PC-3 (cell line): ENCODE measurements around the gene RBFOX2. TPM values are rescaled to one million over a fixed set of nuclear protein-coding genes. Genes with fewer than 3 reads are reported as not detected.

Source experiments
- ATAC-seq: fragments of 200-7000 bp; cut with Tn5 transposase; 2 replicates; pipeline ENCODE4 v1.9.1; 2020; ENCODE audit warnings: mild to moderate bottlenecking, moderate library complexity
- BruUV-seq: library from RNA; stranded (reverse); fragments of 400-500 nt; replicated peaks from 2 replicates; lab custom pipeline; 2021; lab: Mats Ljungman, UMichigan
- CTCF ChIA-PET: fragments of 300-600 bp; sonication (Branson Sonifier 250); formaldehyde crosslinking; loops from one replicate; lab custom pipeline; 2022; ENCODE audit warnings: antibody characterized with exemption; lab: Charles Lee
- POLR2A ChIA-PET: fragments of 300-600 bp; sonication (Branson Sonifier 250); formaldehyde crosslinking; loops from one replicate; lab custom pipeline; 2022; ENCODE audit warnings: antibody characterized with exemption; ENCODE audit not compliant: unreplicated experiment; lab: Charles Lee
- DNase-seq: peaks from one replicate; pipeline ENCODE4 v3.0.0-alpha.2; 2015
- H2AFZ ChIP-seq: fragments of 300-600 bp; sonication (generic); 2 replicates; pipeline ENCODE4 v1.6.0; 2016; ENCODE audit warnings: antibody characterized with exemption, low read length
- H3F3A ChIP-seq: fragments of 300-600 bp; sonication (generic); one replicate; pipeline ENCODE4 v1.6.0; 2017; ENCODE audit warnings: antibody characterized with exemption, low read length, control low read depth, mild to moderate bottlenecking; ENCODE audit not compliant: unreplicated experiment
- H3K27ac ChIP-seq: fragments of 300-600 bp; sonication (generic); 2 replicates; pipeline ENCODE4 v1.5.1; 2016; ENCODE audit warnings: mild to moderate bottlenecking, low read length
- H3K27me3 ChIP-seq: fragments of 300-600 bp; sonication (generic); 2 replicates; pipeline ENCODE4 v1.6.1; 2016; ENCODE audit warnings: low read length, mixed read lengths
- H3K36me3 ChIP-seq: fragments of 300-600 bp; sonication (generic); 2 replicates; pipeline ENCODE4 v1.6.1; 2016; ENCODE audit warnings: low read depth, mixed run types, low read length, mixed read lengths
- H3K4me1 ChIP-seq: fragments of 300-600 bp; sonication (generic); 2 replicates; pipeline ENCODE4 v1.5.1; 2016; ENCODE audit warnings: low read length; ENCODE audit not compliant: insufficient read depth
- H3K4me2 ChIP-seq: fragments of 300-600 bp; sonication (generic); 2 replicates; pipeline ENCODE4 v1.6.0; 2016; ENCODE audit warnings: low read length
- H3K4me3 ChIP-seq: fragments of 300-600 bp; sonication (generic); 2 replicates; pipeline ENCODE4 v1.5.1; 2016; ENCODE audit warnings: mild to moderate bottlenecking, low read length, mixed read lengths
- H3K79me2 ChIP-seq: fragments of 300-600 bp; sonication (generic); 2 replicates; pipeline ENCODE4 v1.6.1; 2017; ENCODE audit warnings: low read length, mixed read lengths
- H3K9ac ChIP-seq: fragments of 300-600 bp; sonication (generic); 2 replicates; pipeline ENCODE4 v1.6.0; 2016; ENCODE audit warnings: mild to moderate bottlenecking, low read length
- H3K9me2 ChIP-seq: fragments of 300-600 bp; sonication (generic); replicated peaks from 2 replicates; pipeline ENCODE4 v1.6.1; 2016; ENCODE audit warnings: mixed run types, low read length, mixed read lengths
- H3K9me3 ChIP-seq: fragments of 300-600 bp; sonication (generic); 2 replicates; pipeline ENCODE4 v1.6.1; 2016; ENCODE audit warnings: low read length, mixed read lengths
- H4K20me1 ChIP-seq: fragments of 300-600 bp; sonication (generic); 2 replicates; pipeline ENCODE4 v1.6.1; 2016; ENCODE audit warnings: low read length, mixed read lengths
- EZH2 ChIP-seq: fragments of 300-600 bp; sonication (generic); IDR thresholded peaks from one replicate; pipeline ENCODE4 v1.6.1; 2017; ENCODE audit warnings: antibody characterized with exemption, mild to moderate bottlenecking, low read length; ENCODE audit not compliant: unreplicated experiment
- EZH2phosphoT487 ChIP-seq: fragments of 300-600 bp; sonication (generic); IDR thresholded peaks from 2 replicates; pipeline ENCODE4 v1.6.1; 2018; ENCODE audit warnings: mild to moderate bottlenecking, antibody characterized with exemption, low read length, borderline replicate concordance
- intact Hi-C: fragments of 100-400 bp; cut with micrococcal nuclease; formaldehyde crosslinking; loops from 2 replicates; pipeline ENCODE4 v1.9.0; 2023
- total RNA-seq: library from RNA; depleted of rRNA; stranded (reverse); fragments of >200 nt; gene quantifications from 2 replicates; pipeline ENCODE4 v1.2.3, GENCODE V29; 2014
- TF ChIP-seq, protein P1 (sequence below): fragments of 300-600 bp; sonication (generic); conservative IDR thresholded peaks from 2 replicates; pipeline ENCODE4 v1.5.1; 2017; ENCODE audit warnings: antibody characterized with exemption, low read depth, mild to moderate bottlenecking, low read length

Gene RBFOX2
- total RNA-seq, 1 experiment from 2014 or later, result 75.1 TPM

GRCh38 chr22:35957589-35957988 is 71.0 kb downstream of the RBFOX2 start:
- Histone ChIP-seq H3K9me3 (no peaks in the 10 kb centered on the region), H3F3A (no peaks in the 10 kb centered on the region), H3K9me2 (no peaks in the 10 kb centered on the region), H3K4me1 (no peaks in the 10 kb centered on the region), H3K4me3 (no peak overlapping the region), H3K4me2 (no peak overlapping the region), H2AFZ (no peak overlapping the region), H3K27ac (no peak overlapping the region), H3K36me3 (no peaks in the 10 kb centered on the region), H3K27me3 (no peaks in the 10 kb centered on the region), H3K79me2 (peaks cover 48% of the 10 kb centered on the region), H3K9ac (no peak overlapping the region), H4K20me1 (0 out of 2 replicates have a peak, but pooled peaks cover 6% of the 10 kb centered on the region)
- BruUV-seq, result no TSS peak
- DNase-seq (no peak), ATAC-seq (no peak)
- POLR2A ChIA-PET, result no interaction called here
- TF ChIP-seq EZH2phosphoT487, result no peak
- CTCF ChIA-PET, result no interaction called here
- intact Hi-C loops, result no loop called here

- H3K4me1 ChIP-seq, result no peaks in the 10 kb centered on the region
- peaks cover 41% of the 10 kb centered on the region for H3K79me2 ChIP-seq
- H3K27ac ChIP-seq, result no peak overlapping the region
- no peaks in the 10 kb centered on the region for H3K9me3 ChIP-seq
- H3K27me3 ChIP-seq, result no peaks in the 10 kb centered on the region
- no peak for ATAC-seq
- H3K36me3 ChIP-seq, result no peaks in the 10 kb centered on the region
- intact Hi-C loops, result no loop called here
- H3K9ac ChIP-seq, result no peak overlapping the region
- no peak overlapping the region for H3K4me3 ChIP-seq
- H4K20me1 ChIP-seq, result 0 out of 2 replicates have a peak, but pooled peaks cover 2% of the 10 kb centered on the region
- CTCF ChIA-PET, result no interaction called here
- POLR2A ChIA-PET, result no interaction called here
- BruUV-seq, result no TSS peak
- no peaks in the 10 kb centered on the region for H3F3A ChIP-seq
- H2AFZ ChIP-seq, result no peak overlapping the region
- no peak for TF ChIP-seq EZH2
- TF ChIP-seq, protein P1, sequence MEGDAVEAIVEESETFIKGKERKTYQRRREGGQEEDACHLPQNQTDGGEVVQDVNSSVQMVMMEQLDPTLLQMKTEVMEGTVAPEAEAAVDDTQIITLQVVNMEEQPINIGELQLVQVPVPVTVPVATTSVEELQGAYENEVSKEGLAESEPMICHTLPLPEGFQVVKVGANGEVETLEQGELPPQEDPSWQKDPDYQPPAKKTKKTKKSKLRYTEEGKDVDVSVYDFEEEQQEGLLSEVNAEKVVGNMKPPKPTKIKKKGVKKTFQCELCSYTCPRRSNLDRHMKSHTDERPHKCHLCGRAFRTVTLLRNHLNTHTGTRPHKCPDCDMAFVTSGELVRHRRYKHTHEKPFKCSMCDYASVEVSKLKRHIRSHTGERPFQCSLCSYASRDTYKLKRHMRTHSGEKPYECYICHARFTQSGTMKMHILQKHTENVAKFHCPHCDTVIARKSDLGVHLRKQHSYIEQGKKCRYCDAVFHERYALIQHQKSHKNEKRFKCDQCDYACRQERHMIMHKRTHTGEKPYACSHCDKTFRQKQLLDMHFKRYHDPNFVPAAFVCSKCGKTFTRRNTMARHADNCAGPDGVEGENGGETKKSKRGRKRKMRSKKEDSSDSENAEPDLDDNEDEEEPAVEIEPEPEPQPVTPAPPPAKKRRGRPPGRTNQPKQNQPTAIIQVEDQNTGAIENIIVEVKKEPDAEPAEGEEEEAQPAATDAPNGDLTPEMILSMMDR, result no peak
- TF ChIP-seq EZH2phosphoT487, result no peak
- H3K4me2 ChIP-seq, result no peak overlapping the region
- no peak for DNase-seq
- no peaks in the 10 kb centered on the region for H3K9me2 ChIP-seq
Observed at GRCh38 chr22:35956850-35957249, 71.8 kb downstream of the RBFOX2 start.

DNA sequence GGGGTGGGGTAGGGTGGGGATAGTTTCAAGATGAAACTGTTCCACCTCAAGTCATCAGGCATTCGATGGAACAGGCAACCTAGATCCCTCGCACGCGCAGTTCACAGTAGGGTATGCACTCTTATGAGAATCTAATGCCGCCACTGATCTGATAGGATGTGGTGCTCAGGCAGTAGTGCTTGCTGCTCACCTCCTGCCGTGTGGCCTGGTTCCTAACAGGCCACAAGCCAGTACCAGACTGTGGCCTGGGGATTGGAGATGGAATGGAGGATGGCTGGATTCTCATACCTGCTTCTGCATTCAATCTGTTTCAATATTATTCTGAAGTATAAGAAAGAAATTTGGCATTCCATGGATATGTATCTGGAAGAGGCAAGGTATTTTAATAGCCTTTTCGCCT is 73.1 kb downstream of the RBFOX2 start:
- Histone ChIP-seq H3K9me3 (no peaks in the 10 kb centered on the region), H3K27ac (no peak overlapping the region), H3K27me3 (no peaks in the 10 kb centered on the region), H3K79me2 (peaks cover 28% of the 10 kb centered on the region), H3K4me1 (no peaks in the 10 kb centered on the region), H3K4me2 (no peak overlapping the region), H4K20me1 (no peaks in the 10 kb centered on the region), H3K9me2 (no peaks in the 10 kb centered on the region), H3F3A (no peaks in the 10 kb centered on the region), H3K4me3 (no peak overlapping the region), H3K9ac (no peak overlapping the region), H3K36me3 (no peaks in the 10 kb centered on the region), H2AFZ (no peak overlapping the region)
- ATAC-seq, result no peak
- ChIA-PET POLR2A (no interaction called here), CTCF (no interaction called here)
- TF ChIP-seq EZH2 (no peak), EZH2phosphoT487 (no peak)
- TF ChIP-seq, protein P1, result no peak
- DNase-seq, result no peak
- intact Hi-C loops, result no loop called here
- no TSS peak for BruUV-seq
